ENCODE measurements around the gene RGL1. TPM values are rescaled to one million over a fixed set of nuclear protein-coding genes. Genes with fewer than 3 reads are reported as not detected.

The RGL1 gene
- total RNA-seq, 1 donor: 24.6 TPM

GRCh38 chr1:183896466-183897048 is 91.6 kb downstream of the RGL1 start:
- Histone ChIP-seq H3K27ac (ENCODE audit: low read depth, low read length) (no peak overlapping the region), H3K36me3 (ENCODE audit: insufficient read depth, low read length) (no peaks in the 10 kb centered on the region), H3K9me3 (ENCODE audit: low read depth, low read length) (no peaks in the 10 kb centered on the region), H3K4me3 (ENCODE audit: insufficient read depth, low read length) (no peak overlapping the region), H3K79me2 (ENCODE audit: insufficient read depth, low read length) (no peaks in the 10 kb centered on the region), H3K27me3 (ENCODE audit: insufficient read depth, low read length) (no peaks in the 10 kb centered on the region), H2AFZ (ENCODE audit: low read length) (no peak overlapping the region), H3K4me1 (ENCODE audit: insufficient read depth, low read length) (no peaks in the 10 kb centered on the region), H3K4me2 (ENCODE audit: insufficient read depth, low read length) (no peak overlapping the region), H4K20me1 (ENCODE audit: insufficient read depth, low read length) (no peaks in the 10 kb centered on the region)
- DNase-seq (ENCODE audit: insufficient read length, low spot score, missing footprints): no peak
- TF ChIP-seq CTCF (IDR thresholded peaks at IDR 0.05; ENCODE audit: extremely low read depth, low read depth, low read length): no peak

GRCh38 chr1:183898001-183898396 is 93.1 kb downstream of the RGL1 start:
- H4K20me1 ChIP-seq (ENCODE audit: insufficient read depth, low read length): no peaks in the 10 kb centered on the region
- H3K27ac ChIP-seq (ENCODE audit: low read depth, low read length): no peak overlapping the region
- no peak overlapping the region for H3K4me3 ChIP-seq (ENCODE audit: insufficient read depth, low read length)
- no peaks in the 10 kb centered on the region for H3K9me3 ChIP-seq (ENCODE audit: low read depth, low read length)
- H3K27me3 ChIP-seq (ENCODE audit: insufficient read depth, low read length): no peaks in the 10 kb centered on the region
- DNase-seq (ENCODE audit: insufficient read length, low spot score, missing footprints): no peak
- H3K4me2 ChIP-seq (ENCODE audit: insufficient read depth, low read length): no peak overlapping the region
- H3K36me3 ChIP-seq (ENCODE audit: insufficient read depth, low read length): no peaks in the 10 kb centered on the region
- H3K79me2 ChIP-seq (ENCODE audit: insufficient read depth, low read length): no peaks in the 10 kb centered on the region
- H2AFZ ChIP-seq (ENCODE audit: low read length): no peak overlapping the region
- no peak for TF ChIP-seq CTCF (IDR thresholded peaks at IDR 0.05; ENCODE audit: extremely low read depth, low read depth, low read length)
- no peaks in the 10 kb centered on the region for H3K4me1 ChIP-seq (ENCODE audit: insufficient read depth, low read length)

- Histone ChIP-seq H3K79me2 (ENCODE audit: insufficient read depth, low read length) (no peaks in the 10 kb centered on the region), H3K27ac (ENCODE audit: low read depth, low read length) (no peak overlapping the region), H2AFZ (ENCODE audit: low read length) (no peak overlapping the region), H3K4me3 (ENCODE audit: insufficient read depth, low read length) (no peak overlapping the region), H3K4me1 (ENCODE audit: insufficient read depth, low read length) (no peaks in the 10 kb centered on the region), H3K27me3 (ENCODE audit: insufficient read depth, low read length) (no peaks in the 10 kb centered on the region), H3K36me3 (ENCODE audit: insufficient read depth, low read length) (no peaks in the 10 kb centered on the region), H3K4me2 (ENCODE audit: insufficient read depth, low read length) (no peak overlapping the region), H3K9me3 (ENCODE audit: low read depth, low read length) (no peaks in the 10 kb centered on the region), H4K20me1 (ENCODE audit: insufficient read depth, low read length) (no peaks in the 10 kb centered on the region)
- no peak for TF ChIP-seq CTCF (IDR thresholded peaks at IDR 0.05; ENCODE audit: extremely low read depth, low read depth, low read length)
- DNase-seq (ENCODE audit: insufficient read length, low spot score, missing footprints): no peak
These were observed 93.7 kb downstream of the RGL1 start for GRCh38 chr1:183898610-183899009.

- Histone ChIP-seq H3K4me2 (ENCODE audit: insufficient read depth, low read length) (no peak overlapping the region), H3K36me3 (ENCODE audit: insufficient read depth, low read length) (no peaks in the 10 kb centered on the region), H3K27me3 (ENCODE audit: insufficient read depth, low read length) (no peaks in the 10 kb centered on the region), H3K4me1 (ENCODE audit: insufficient read depth, low read length) (no peaks in the 10 kb centered on the region), H3K9me3 (ENCODE audit: low read depth, low read length) (no peaks in the 10 kb centered on the region), H3K4me3 (ENCODE audit: insufficient read depth, low read length) (no peak overlapping the region), H2AFZ (ENCODE audit: low read length) (no peak overlapping the region), H3K79me2 (ENCODE audit: insufficient read depth, low read length) (no peaks in the 10 kb centered on the region), H3K27ac (ENCODE audit: low read depth, low read length) (no peak overlapping the region), H4K20me1 (ENCODE audit: insufficient read depth, low read length) (no peaks in the 10 kb centered on the region)
- TF ChIP-seq CTCF (IDR thresholded peaks at IDR 0.05; ENCODE audit: extremely low read depth, low read depth, low read length): no peak
- DNase-seq (ENCODE audit: insufficient read length, low spot score, missing footprints): no peak
These were observed 96.9 kb downstream of the RGL1 start for GRCh38 chr1:183901748-183902330.
